ENCODE results near the gene CPNE9. TPM values are rescaled to one million over a fixed set of nuclear protein-coding genes. Genes with fewer than 3 reads are reported as not detected.

Gene CPNE9
- total RNA-seq, 1 donor from 2014 or later: 0.16 TPM

- no peak overlapping the region for H3K4me3 ChIP-seq
- no peaks in the 10 kb centered on the region for H3K9me3 ChIP-seq (replicated peaks)
- H3K36me3 ChIP-seq: peaks cover 100% of the 10 kb centered on the region
These were observed 21.5 kb upstream of the CPNE9 start for GRCh38 chr3:9682096-9682495.

GRCh38 chr3:9683426-9683825 is 20.2 kb upstream of the CPNE9 start:
- TF ChIP-seq, protein P1, sequence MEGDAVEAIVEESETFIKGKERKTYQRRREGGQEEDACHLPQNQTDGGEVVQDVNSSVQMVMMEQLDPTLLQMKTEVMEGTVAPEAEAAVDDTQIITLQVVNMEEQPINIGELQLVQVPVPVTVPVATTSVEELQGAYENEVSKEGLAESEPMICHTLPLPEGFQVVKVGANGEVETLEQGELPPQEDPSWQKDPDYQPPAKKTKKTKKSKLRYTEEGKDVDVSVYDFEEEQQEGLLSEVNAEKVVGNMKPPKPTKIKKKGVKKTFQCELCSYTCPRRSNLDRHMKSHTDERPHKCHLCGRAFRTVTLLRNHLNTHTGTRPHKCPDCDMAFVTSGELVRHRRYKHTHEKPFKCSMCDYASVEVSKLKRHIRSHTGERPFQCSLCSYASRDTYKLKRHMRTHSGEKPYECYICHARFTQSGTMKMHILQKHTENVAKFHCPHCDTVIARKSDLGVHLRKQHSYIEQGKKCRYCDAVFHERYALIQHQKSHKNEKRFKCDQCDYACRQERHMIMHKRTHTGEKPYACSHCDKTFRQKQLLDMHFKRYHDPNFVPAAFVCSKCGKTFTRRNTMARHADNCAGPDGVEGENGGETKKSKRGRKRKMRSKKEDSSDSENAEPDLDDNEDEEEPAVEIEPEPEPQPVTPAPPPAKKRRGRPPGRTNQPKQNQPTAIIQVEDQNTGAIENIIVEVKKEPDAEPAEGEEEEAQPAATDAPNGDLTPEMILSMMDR (IDR thresholded peaks at IDR 0.05; ENCODE audit: borderline replicate concordance): no peak
- Histone ChIP-seq H3K27me3 (ENCODE audit: low read depth) (no peaks in the 10 kb centered on the region), H3K27ac (replicated peaks) (no peak overlapping the region), H3K4me3 (no peak overlapping the region), H3K4me1 (peaks cover 40% of the 10 kb centered on the region), H3K9me3 (replicated peaks) (no peaks in the 10 kb centered on the region), H3K36me3 (peaks cover 100% of the 10 kb centered on the region)
- intact Hi-C loops (cut with micrococcal nuclease): no loop called here
- DNase-seq: no peak

More at GRCh38 chr3:9682096-9682495, 21.5 kb upstream of the CPNE9 start:
- TF ChIP-seq, protein P1 (IDR thresholded peaks at IDR 0.05; ENCODE audit: borderline replicate concordance): no peak
- Histone ChIP-seq H3K4me1 (peaks cover 53% of the 10 kb centered on the region), H3K27ac (replicated peaks) (peak overlapping the region; percentile 91), H3K27me3 (ENCODE audit: low read depth) (no peaks in the 10 kb centered on the region)
- intact Hi-C loops (cut with micrococcal nuclease): no loop called here
- DNase-seq: no peak

DNA sequence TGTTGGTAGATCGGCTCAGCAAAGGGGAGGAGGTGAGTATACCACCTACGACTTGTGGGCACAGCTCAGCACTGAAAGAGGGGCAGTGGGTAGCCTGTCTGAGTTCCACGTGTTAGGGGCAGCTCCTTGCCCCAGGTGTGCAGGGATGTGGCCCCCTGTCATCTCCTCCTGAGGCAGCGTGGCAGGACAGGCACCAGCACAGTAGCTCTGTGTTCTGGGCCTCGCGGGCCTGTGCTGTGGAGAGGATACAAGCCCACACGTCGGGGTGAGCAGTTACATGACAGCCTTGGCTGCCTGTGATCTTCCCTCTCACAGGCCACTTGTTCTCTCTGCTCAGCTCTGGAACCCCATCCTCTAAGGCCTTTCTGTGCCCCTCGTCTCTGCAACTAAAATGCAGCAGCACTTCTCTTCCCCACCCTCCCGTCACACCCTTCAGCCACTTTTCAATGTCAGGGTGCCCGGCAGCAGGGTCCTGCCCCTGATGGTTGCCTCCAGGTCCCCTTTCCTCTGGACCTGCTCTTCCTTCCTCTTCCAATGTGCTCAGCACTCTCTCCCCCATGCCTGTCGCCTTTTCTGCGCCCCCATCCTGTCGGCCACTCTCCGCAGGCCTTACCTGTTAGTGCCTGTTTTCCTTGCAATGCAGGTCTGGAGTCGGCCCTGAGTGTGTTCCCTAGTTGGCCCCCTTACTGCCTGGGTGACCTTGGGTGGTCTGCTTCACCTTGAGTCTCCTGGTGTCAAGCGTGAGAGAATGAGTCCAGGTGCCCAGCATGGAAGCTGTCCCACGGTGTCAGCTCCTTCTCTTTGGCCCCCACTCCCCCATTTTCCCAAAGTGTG is 18.2 kb upstream of the CPNE9 start:
- Histone ChIP-seq H3K27me3 (ENCODE audit: low read depth) (no peaks in the 10 kb centered on the region), H3K4me1 (peaks cover 21% of the 10 kb centered on the region), H3K27ac (replicated peaks) (no peak overlapping the region), H3K9me3 (replicated peaks) (no peaks in the 10 kb centered on the region), H3K4me3 (no peak overlapping the region), H3K36me3 (peaks cover 100% of the 10 kb centered on the region)
- no peak for DNase-seq
- TF ChIP-seq, protein P1 (IDR thresholded peaks at IDR 0.05; ENCODE audit: borderline replicate concordance): no peak
- intact Hi-C loops (cut with micrococcal nuclease): no loop called here

GRCh38 chr3:9686050-9686550 is 17.5 kb upstream of the CPNE9 start:
- TF ChIP-seq, protein P1 (IDR thresholded peaks at IDR 0.05; ENCODE audit: borderline replicate concordance): no peak
- no peak for DNase-seq
- Histone ChIP-seq H3K4me3 (no peak overlapping the region), H3K36me3 (peaks cover 100% of the 10 kb centered on the region), H3K27ac (replicated peaks) (no peak overlapping the region), H3K27me3 (ENCODE audit: low read depth) (no peaks in the 10 kb centered on the region), H3K9me3 (replicated peaks) (no peaks in the 10 kb centered on the region), H3K4me1 (peaks cover 22% of the 10 kb centered on the region)
- intact Hi-C loops (cut with micrococcal nuclease): no loop called here

GRCh38 chr3:9686703-9687102 is 16.9 kb upstream of the CPNE9 start:
- TF ChIP-seq, protein P1 (IDR thresholded peaks at IDR 0.05; ENCODE audit: borderline replicate concordance): no peak
- intact Hi-C loops (cut with micrococcal nuclease): no loop called here
- H3K36me3 ChIP-seq: peaks cover 100% of the 10 kb centered on the region

More at GRCh38 chr3:9686703-9687102, 16.9 kb upstream of the CPNE9 start:
- DNase-seq: no peak
- H3K27me3 ChIP-seq (ENCODE audit: low read depth): no peaks in the 10 kb centered on the region
- H3K4me1 ChIP-seq: peaks cover 20% of the 10 kb centered on the region
- no peaks in the 10 kb centered on the region for H3K9me3 ChIP-seq (replicated peaks)
- no peak overlapping the region for H3K4me3 ChIP-seq
- H3K27ac ChIP-seq (replicated peaks): no peak overlapping the region

All from left ventricle myocardium inferior (tissue), 1 donor.